ENCODE results near the gene SH3RF3. TPM values are rescaled to one million over a fixed set of nuclear protein-coding genes. Genes with fewer than 3 reads are reported as not detected.

SH3RF3 gene
- polyA plus RNA-seq, 1 donor (not counting 4 experiments of a cell fraction or from before 2014, with no cell fraction given) = 0.08 TPM

DNA sequence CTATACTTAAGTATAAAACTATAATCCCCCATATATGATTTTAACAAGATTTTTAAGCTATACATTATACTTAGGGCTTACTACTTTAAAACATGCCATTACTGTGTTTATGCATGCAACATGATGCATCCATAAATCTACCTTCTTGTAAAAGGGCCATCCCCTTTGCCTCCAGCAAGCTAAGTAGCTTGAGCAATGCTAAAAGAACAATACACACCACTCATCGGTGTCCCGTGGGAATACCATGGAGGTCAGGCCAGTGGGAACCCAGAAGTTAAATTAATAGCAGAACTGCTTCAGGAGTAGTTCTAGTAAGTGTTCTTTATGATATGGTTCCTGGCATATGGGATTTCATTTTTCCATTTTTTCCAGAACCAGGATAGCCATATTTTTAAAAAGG lies 37.8 kb downstream of the SH3RF3 start:
- H3K4me3 ChIP-seq (ENCODE audit: control insufficient read depth in 2 of 3, extremely low read depth in 1 of 3, insufficient read depth in 2 of 3, low read depth in 1 of 3, low read length in 3 of 3) = no peak overlapping the region
- peaks cover 17% of the 10 kb centered on the region for H3K27me3 ChIP-seq (ENCODE audit: control insufficient read depth, extremely low read depth, insufficient read depth, low read length)
- no peak for DNase-seq (ENCODE audit: low read depth, low spot score)

GRCh38 chr2:109168086-109168485 lies 39.1 kb downstream of the SH3RF3 start:
- no peak for TF ChIP-seq CTCF (optimal IDR thresholded peaks at IDR 0.05 in 1 of 3, IDR thresholded peaks at IDR 0.05 in 1 of 3, conservative IDR thresholded peaks at IDR 0.05 in 1 of 3; ENCODE audit: extremely low read depth in 1 of 3, insufficient read depth in 2 of 3, low read length in 3 of 3)
- no peak for TF ChIP-seq EZH2 (IDR thresholded peaks at IDR 0.05; ENCODE audit: low read length)
- no peak overlapping the region for H3K4me2 ChIP-seq (ENCODE audit: control insufficient read depth, extremely low read depth, insufficient read depth, low read depth, low read length)
- no peak overlapping the region for H2AFZ ChIP-seq (ENCODE audit: control insufficient read depth, low read length)
- dilution Hi-C loops (cut with MboI; ENCODE audit: extremely low pct_ligation_motif_present, low sequenced_read_pairs) = no loop called here
- H3K9me1 ChIP-seq (ENCODE audit: control insufficient read depth, extremely low read depth, insufficient read depth, low read length) = no peaks in the 10 kb centered on the region
- no peak overlapping the region for H3K9ac ChIP-seq (ENCODE audit: control insufficient read depth, extremely low read depth, insufficient read depth, low read length)
- H3K27me3 ChIP-seq (ENCODE audit: control insufficient read depth, extremely low read depth, insufficient read depth, low read length) = peaks cover 23% of the 10 kb centered on the region
- H3K36me3 ChIP-seq (ENCODE audit: control insufficient read depth in 2 of 2, extremely low read depth in 1 of 2, insufficient read depth in 2 of 2, low read length in 2 of 2) = no peaks in the 10 kb centered on the region
- H4K20me1 ChIP-seq (ENCODE audit: control insufficient read depth, extremely low read depth, insufficient read depth, low read length) = no peaks in the 10 kb centered on the region
- no peak overlapping the region for H3K27ac ChIP-seq (ENCODE audit: control insufficient read depth, insufficient read depth, low read length)
- H3K9me3 ChIP-seq (ENCODE audit: control insufficient read depth, low read depth, low read length) = no peaks in the 10 kb centered on the region
- H3K4me1 ChIP-seq (ENCODE audit: control insufficient read depth, extremely low read depth, insufficient read depth, low read length) = no peaks in the 10 kb centered on the region
- DNase-seq (ENCODE audit: low read depth, low spot score) (no peak), FAIRE-seq (no peak)
- H3K4me3 ChIP-seq (ENCODE audit: control insufficient read depth in 2 of 3, extremely low read depth in 1 of 3, insufficient read depth in 2 of 3, low read depth in 1 of 3, low read length in 3 of 3) = no peak overlapping the region
- H3K79me2 ChIP-seq (ENCODE audit: control insufficient read depth, insufficient read depth, low read length) = no peaks in the 10 kb centered on the region

More for the DNA sequence above, 37.8 kb downstream of the SH3RF3 start:
- Histone ChIP-seq H2AFZ (ENCODE audit: control insufficient read depth, low read length) (no peak overlapping the region), H3K9me1 (ENCODE audit: control insufficient read depth, extremely low read depth, insufficient read depth, low read length) (no peaks in the 10 kb centered on the region), H3K9ac (ENCODE audit: control insufficient read depth, extremely low read depth, insufficient read depth, low read length) (no peak overlapping the region), H3K27ac (ENCODE audit: control insufficient read depth, insufficient read depth, low read length) (no peak overlapping the region), H3K36me3 (ENCODE audit: control insufficient read depth in 2 of 2, extremely low read depth in 1 of 2, insufficient read depth in 2 of 2, low read length in 2 of 2) (no peaks in the 10 kb centered on the region), H3K4me1 (ENCODE audit: control insufficient read depth, extremely low read depth, insufficient read depth, low read length) (no peaks in the 10 kb centered on the region), H3K4me2 (ENCODE audit: control insufficient read depth, extremely low read depth, insufficient read depth, low read depth, low read length) (no peak overlapping the region), H3K79me2 (ENCODE audit: control insufficient read depth, insufficient read depth, low read length) (no peaks in the 10 kb centered on the region), H3K9me3 (ENCODE audit: control insufficient read depth, low read depth, low read length) (no peaks in the 10 kb centered on the region), H4K20me1 (ENCODE audit: control insufficient read depth, extremely low read depth, insufficient read depth, low read length) (no peaks in the 10 kb centered on the region)
- no peak for FAIRE-seq
- dilution Hi-C loops (cut with MboI; ENCODE audit: extremely low pct_ligation_motif_present, low sequenced_read_pairs) = no loop called here
- TF ChIP-seq CTCF (optimal IDR thresholded peaks at IDR 0.05 in 1 of 3, IDR thresholded peaks at IDR 0.05 in 1 of 3, conservative IDR thresholded peaks at IDR 0.05 in 1 of 3; ENCODE audit: extremely low read depth in 1 of 3, insufficient read depth in 2 of 3, low read length in 3 of 3) = no peak
- TF ChIP-seq EZH2 (IDR thresholded peaks at IDR 0.05; ENCODE audit: low read length) = no peak

All from keratinocyte (primary cell).